ENCODE measurements around the gene CDYL2. TPM values are rescaled to one million over a fixed set of nuclear protein-coding genes. Genes with fewer than 3 reads are reported as not detected.

The CDYL2 gene
- total and polyA plus RNA-seq, 8 donors: 4.6 to 16.0 (median 5.7) TPM

DNA sequence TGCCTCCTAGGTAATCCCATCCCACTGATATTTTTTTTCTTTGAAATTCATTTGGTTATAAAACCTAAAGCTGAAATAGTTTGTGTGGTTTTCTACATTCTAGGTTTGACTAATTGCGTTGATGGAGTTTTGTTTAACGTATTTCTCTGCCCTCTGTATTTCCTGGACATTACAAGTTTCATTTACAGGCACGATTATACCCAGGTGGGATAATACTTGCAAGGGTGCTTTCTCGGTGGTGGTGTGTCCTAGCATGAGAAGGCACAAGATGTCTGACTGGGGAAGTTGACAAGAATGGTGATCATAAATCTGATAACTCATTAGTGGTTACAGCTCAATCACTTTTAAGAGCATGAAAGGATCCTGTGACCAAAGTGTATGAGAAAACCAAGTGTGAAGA is 218.6 kb downstream of the CDYL2 start:
- Histone ChIP-seq H3K36me3 (no peaks in the 10 kb centered on the region), H3K9me3 (no peaks in the 10 kb centered on the region), H3K4me3 (no peak overlapping the region), H3K27ac (no peak overlapping the region), H3K4me1 (no peaks in the 10 kb centered on the region), H3K27me3 (no peaks in the 10 kb centered on the region)
- intact Hi-C loops (cut with DNase I): no loop called here
- TF ChIP-seq, protein P1, sequence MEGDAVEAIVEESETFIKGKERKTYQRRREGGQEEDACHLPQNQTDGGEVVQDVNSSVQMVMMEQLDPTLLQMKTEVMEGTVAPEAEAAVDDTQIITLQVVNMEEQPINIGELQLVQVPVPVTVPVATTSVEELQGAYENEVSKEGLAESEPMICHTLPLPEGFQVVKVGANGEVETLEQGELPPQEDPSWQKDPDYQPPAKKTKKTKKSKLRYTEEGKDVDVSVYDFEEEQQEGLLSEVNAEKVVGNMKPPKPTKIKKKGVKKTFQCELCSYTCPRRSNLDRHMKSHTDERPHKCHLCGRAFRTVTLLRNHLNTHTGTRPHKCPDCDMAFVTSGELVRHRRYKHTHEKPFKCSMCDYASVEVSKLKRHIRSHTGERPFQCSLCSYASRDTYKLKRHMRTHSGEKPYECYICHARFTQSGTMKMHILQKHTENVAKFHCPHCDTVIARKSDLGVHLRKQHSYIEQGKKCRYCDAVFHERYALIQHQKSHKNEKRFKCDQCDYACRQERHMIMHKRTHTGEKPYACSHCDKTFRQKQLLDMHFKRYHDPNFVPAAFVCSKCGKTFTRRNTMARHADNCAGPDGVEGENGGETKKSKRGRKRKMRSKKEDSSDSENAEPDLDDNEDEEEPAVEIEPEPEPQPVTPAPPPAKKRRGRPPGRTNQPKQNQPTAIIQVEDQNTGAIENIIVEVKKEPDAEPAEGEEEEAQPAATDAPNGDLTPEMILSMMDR (IDR thresholded peaks at IDR 0.05): no peak
- DNase-seq: no peak
- no peak for ATAC-seq

DNA sequence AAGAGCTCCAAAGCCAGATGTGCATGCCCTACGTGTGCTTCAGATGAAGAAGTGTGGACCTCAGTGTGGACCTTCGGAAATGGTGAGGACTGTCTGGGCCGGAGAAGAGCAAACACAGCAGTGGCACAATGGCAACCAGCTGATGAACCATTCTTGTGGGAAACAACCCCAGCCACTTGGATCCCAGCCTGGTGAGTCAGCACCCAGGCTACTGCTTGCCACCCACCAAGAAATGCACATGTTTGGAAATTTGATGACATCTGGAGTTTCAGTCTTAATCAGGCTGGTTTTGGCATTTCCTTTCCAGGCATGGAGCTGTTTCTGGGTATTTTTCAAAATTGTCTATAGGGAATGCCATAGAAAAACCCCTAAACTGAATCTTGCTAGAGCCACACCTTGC is 220.9 kb downstream of the CDYL2 start:
- TF ChIP-seq, protein P1 (IDR thresholded peaks at IDR 0.05): no peak
- Histone ChIP-seq H3K27me3 (no peaks in the 10 kb centered on the region), H3K4me3 (no peak overlapping the region), H3K4me1 (no peaks in the 10 kb centered on the region), H3K9me3 (no peaks in the 10 kb centered on the region), H3K27ac (no peak overlapping the region), H3K36me3 (no peaks in the 10 kb centered on the region)
- DNase-seq (peak in 1 of 4 donors; percentile 43), ATAC-seq (peak; percentile 21)
- intact Hi-C loops (cut with DNase I): no loop called here

DNA sequence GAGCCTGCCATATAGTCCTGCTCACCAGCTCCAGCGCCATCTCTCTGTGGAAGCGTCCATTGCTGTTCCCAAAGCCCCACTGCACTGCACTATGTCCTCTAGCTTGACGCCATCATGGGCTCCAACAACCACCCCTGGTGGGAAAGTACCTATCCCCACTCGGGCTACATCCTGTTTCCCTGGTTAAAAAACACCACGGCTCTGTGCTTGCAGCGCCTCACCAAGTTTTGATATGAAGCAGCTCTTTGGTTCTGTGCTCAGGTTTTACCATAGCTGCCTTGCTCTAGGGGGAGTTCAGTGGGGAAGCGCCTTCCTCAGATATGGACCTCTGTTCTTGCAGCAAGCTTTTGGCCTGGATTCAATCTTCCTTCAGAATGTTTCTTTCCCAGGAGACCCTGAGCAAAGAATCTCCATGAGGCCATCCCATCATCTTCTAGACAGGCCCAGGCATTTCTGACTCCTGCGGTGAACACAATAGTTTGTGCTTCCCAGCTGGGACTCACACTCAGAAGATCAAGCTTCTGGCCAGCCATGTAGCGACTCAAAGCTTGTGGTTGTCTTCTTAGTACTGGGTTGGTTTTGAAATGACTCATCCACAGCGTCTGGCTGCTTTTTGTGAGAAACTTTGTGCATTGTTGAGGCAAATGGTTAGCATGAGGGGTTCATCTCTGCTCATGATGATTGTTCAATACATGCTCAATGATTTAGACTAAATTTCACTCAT is 224.1 kb downstream of the CDYL2 start:
- no peak for DNase-seq
- intact Hi-C loops (cut with DNase I): no loop called here
- Histone ChIP-seq H3K36me3 (no peaks in the 10 kb centered on the region), H3K4me3 (no peak overlapping the region), H3K4me1 (no peaks in the 10 kb centered on the region), H3K27me3 (no peaks in the 10 kb centered on the region), H3K27ac (no peak overlapping the region), H3K9me3 (no peaks in the 10 kb centered on the region)
- ATAC-seq: no peak
- TF ChIP-seq, protein P1 (IDR thresholded peaks at IDR 0.05): no peak

DNA sequence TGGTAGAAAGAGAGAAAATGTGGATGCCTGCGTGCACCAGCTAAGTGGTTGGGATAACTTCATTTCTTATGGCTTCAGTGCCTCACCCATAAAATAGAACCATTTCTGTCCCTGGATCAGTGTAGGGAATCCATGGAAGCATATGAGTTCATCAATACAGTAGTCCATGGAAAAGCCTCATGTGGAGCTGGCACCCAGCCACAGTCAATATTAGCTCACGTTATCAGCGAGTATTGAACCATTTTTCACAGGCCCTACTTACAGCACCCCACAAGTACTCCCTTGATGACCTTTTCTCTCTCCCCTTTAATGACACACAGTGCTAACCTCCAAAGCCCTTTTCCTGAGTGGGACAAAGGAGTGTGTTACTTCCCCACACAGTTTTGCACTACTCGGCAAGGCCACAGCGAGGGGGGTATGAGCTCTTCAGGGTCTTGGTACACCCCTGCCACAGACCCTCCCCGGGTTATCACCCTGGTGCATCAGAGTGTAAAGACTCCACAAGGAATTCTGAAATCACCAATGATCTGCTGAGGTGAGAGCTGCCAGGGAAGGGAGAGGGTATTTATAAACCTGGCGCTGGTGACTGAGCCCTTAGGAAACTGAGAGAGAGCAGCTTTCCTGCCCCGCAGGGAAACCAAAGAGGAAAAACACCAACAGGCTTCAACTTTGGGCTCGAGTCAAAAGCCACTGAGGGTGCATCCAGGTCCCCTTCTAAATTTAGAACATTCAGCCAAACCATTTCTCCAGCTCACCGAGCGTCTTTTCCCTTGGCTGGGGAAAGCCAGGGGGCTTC is 226.7 kb downstream of the CDYL2 start:
- Histone ChIP-seq H3K9me3 (no peaks in the 10 kb centered on the region), H3K27me3 (no peaks in the 10 kb centered on the region), H3K4me1 (no peaks in the 10 kb centered on the region), H3K4me3 (no peak overlapping the region), H3K27ac (no peak overlapping the region), H3K36me3 (no peaks in the 10 kb centered on the region)
- TF ChIP-seq, protein P1 (IDR thresholded peaks at IDR 0.05): no peak
- ATAC-seq (no peak), DNase-seq (peak in 1 of 4 donors; percentile 8)
- intact Hi-C loops (cut with DNase I): no loop called here

DNA sequence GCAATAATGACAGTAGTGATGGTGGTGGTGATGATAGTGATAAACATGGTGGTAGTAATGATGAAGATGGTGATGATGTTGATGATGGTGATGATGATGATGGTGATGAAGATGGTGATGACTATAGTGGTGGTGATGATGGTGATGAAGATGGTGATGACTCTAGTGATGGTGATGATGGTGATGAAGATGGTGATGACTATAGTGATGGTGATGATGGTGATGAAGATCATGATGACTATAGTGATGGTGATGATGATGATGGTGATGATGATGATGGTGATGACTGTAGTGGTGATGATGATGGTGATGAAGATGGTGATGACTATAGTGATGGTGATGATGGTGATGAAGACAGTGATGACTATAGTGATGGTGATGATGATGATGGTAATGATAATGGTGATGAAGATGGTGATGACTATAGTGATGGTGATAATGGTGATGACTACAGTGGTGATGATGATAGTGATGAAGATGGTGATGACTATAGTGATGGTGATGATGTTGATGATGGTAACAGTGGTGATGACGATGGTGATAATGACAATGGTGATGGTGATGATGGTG is 228.0 kb downstream of the CDYL2 start:
- no peak for ATAC-seq
- no peak overlapping the region for H3K27ac ChIP-seq
- H3K36me3 ChIP-seq: no peaks in the 10 kb centered on the region
- no peak for DNase-seq
- H3K9me3 ChIP-seq: no peaks in the 10 kb centered on the region
- no peaks in the 10 kb centered on the region for H3K4me1 ChIP-seq
- H3K4me3 ChIP-seq: no peak overlapping the region
- TF ChIP-seq, protein P1 (IDR thresholded peaks at IDR 0.05): no peak
- H3K27me3 ChIP-seq: no peaks in the 10 kb centered on the region
- intact Hi-C loops (cut with DNase I): no loop called here
